ENCODE data around the gene NEK1. TPM values are rescaled to one million over a fixed set of nuclear protein-coding genes. Genes with fewer than 3 reads are reported as not detected.
A peak's percentile ranks its signal among the peaks of the same experiment; 100 is the strongest.

NEK1 gene
- total and polyA plus RNA-seq, 2 experiments from 2014 or later, result 9.3 to 19.5 TPM

DNA sequence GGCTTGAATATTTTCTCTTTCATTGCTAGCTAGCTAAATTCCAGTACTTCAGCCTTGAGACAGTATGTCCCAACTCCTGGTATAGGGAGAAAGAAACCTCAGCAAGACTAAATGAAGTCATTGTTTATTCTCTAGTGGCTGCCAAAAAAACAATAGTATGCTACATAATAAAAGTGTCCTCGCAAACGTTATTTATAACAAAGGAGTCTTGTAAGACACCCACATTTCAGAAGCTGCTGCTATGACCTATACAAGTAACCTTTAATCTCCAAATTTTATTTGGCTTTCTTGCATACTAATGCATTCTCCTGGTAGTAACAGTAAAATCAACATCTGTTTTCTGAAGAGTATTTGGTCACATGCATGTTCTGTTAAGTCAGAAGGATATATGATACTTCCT is 28.8 kb downstream of the NEK1 start:
- Histone ChIP-seq H3K27ac (ENCODE audit: low read depth) (no peak overlapping the region), H3K9me2 (ENCODE audit: insufficient read depth) (no peaks in the 10 kb centered on the region), H3K4me1 (ENCODE audit: insufficient read depth) (no peaks in the 10 kb centered on the region), H2AFZ (no peak overlapping the region), H3K4me2 (no peak overlapping the region), H3K4me3 (no peak overlapping the region), H4K20me1 (replicated peaks; ENCODE audit: insufficient read depth) (no peaks in the 10 kb centered on the region), H3K79me2 (replicated peaks; ENCODE audit: insufficient read depth) (no peaks in the 10 kb centered on the region), H3K27me3 (ENCODE audit: insufficient read depth) (no peaks in the 10 kb centered on the region), H3F3A (replicated peaks; ENCODE audit: low read depth) (no peaks in the 10 kb centered on the region), H3K36me3 (ENCODE audit: insufficient read depth) (peaks cover 5% of the 10 kb centered on the region; the same call in 1 of the 2 replicates)
- Mint-ChIP-seq H3K4me1 (no peaks in the 10 kb centered on the region), H3K36me3 (ENCODE audit: low read depth) (no peaks in the 10 kb centered on the region), H3K27me3 (ENCODE audit: insufficient read depth, low read depth, poor library complexity) (no peaks in the 10 kb centered on the region), H3K9me3 (no peaks in the 10 kb centered on the region), H3K27ac (no peak overlapping the region), H3K4me3 (no peak overlapping the region)
- DNase-seq (ENCODE audit: low spot score) (no peak), ATAC-seq (no peak)
- TF ChIP-seq NANOG (IDR thresholded peaks at IDR 0.05; ENCODE audit: borderline replicate concordance) (no peak), EZH2phosphoT487 (IDR thresholded peaks at IDR 0.05; ENCODE audit: unreplicated experiment) (no peak), CREB1 (CRISPR knock-in tag; IDR thresholded peaks at IDR 0.05; ENCODE audit: low read depth) (no peak), POLR2AphosphoS5 (IDR thresholded peaks at IDR 0.05; ENCODE audit: low read depth) (no peak)
- TF ChIP-seq, protein P1, sequence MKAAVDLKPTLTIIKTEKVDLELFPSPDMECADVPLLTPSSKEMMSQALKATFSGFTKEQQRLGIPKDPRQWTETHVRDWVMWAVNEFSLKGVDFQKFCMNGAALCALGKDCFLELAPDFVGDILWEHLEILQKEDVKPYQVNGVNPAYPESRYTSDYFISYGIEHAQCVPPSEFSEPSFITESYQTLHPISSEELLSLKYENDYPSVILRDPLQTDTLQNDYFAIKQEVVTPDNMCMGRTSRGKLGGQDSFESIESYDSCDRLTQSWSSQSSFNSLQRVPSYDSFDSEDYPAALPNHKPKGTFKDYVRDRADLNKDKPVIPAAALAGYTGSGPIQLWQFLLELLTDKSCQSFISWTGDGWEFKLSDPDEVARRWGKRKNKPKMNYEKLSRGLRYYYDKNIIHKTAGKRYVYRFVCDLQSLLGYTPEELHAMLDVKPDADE (IDR thresholded peaks at IDR 0.05), result no peak

- no peak overlapping the region for H2AFZ ChIP-seq
- ATAC-seq (no peak), DNase-seq (ENCODE audit: low spot score) (peak; percentile 6)
- Mint-ChIP-seq H3K27ac (no peak overlapping the region), H3K4me3 (no peak overlapping the region), H3K4me1 (no peaks in the 10 kb centered on the region), H3K27me3 (ENCODE audit: insufficient read depth, low read depth, poor library complexity) (no peaks in the 10 kb centered on the region), H3K36me3 (ENCODE audit: low read depth) (no peaks in the 10 kb centered on the region), H3K9me3 (no peaks in the 10 kb centered on the region)
- H3K27ac ChIP-seq (ENCODE audit: low read depth), result no peak overlapping the region
- no peaks in the 10 kb centered on the region for H3K4me1 ChIP-seq (ENCODE audit: insufficient read depth)
- no peaks in the 10 kb centered on the region for H3K79me2 ChIP-seq (replicated peaks; ENCODE audit: insufficient read depth)
- H3K36me3 ChIP-seq (ENCODE audit: insufficient read depth), result peaks cover 5% of the 10 kb centered on the region; the same call in 1 of the 2 replicates
- H3K4me3 ChIP-seq, result no peak overlapping the region
- no peaks in the 10 kb centered on the region for H3F3A ChIP-seq (replicated peaks; ENCODE audit: low read depth)
- H3K4me2 ChIP-seq, result no peak overlapping the region
- H3K27me3 ChIP-seq (ENCODE audit: insufficient read depth), result no peaks in the 10 kb centered on the region
- H3K9me2 ChIP-seq (ENCODE audit: insufficient read depth), result no peaks in the 10 kb centered on the region
- TF ChIP-seq, protein P1 (IDR thresholded peaks at IDR 0.05), result no peak
- TF ChIP-seq STAT1 (IDR thresholded peaks at IDR 0.05; ENCODE audit: unreplicated experiment) (no peak), EZH2phosphoT487 (IDR thresholded peaks at IDR 0.05; ENCODE audit: unreplicated experiment) (no peak), POLR2AphosphoS5 (IDR thresholded peaks at IDR 0.05; ENCODE audit: low read depth) (no peak), EZH2 (IDR thresholded peaks at IDR 0.05; ENCODE audit: low read depth, unreplicated experiment) (no peak), JUNB (IDR thresholded peaks at IDR 0.05; ENCODE audit: unreplicated experiment) (no peak), ZNF114 (CRISPR knock-in tag; IDR thresholded peaks at IDR 0.05) (no peak)
- H4K20me1 ChIP-seq (replicated peaks; ENCODE audit: insufficient read depth), result no peaks in the 10 kb centered on the region
Measured at GRCh38 chr4:169582706-169583105, 29.7 kb downstream of the NEK1 start.

DNA sequence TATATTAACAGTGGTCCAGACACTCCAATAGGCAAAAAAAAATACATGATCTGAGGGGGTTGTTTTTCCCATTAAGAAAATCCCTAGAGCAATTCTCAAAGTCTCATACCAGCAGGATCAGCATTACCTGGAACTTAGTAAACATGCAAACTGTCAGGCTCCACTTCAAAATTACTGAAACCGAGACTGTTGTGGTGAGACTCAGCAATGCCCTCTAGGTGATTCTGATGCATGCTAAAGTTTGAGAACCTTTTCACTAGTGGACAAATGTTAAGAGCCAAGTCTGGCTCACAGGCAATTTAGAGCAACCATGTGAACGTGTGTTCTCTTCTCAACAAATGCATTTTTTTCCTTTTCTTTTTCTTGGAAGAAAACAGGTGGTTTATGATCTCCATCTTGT is 30.2 kb downstream of the NEK1 start:
- Mint-ChIP-seq H3K4me1 (no peaks in the 10 kb centered on the region), H3K36me3 (ENCODE audit: low read depth) (no peaks in the 10 kb centered on the region), H3K4me3 (no peak overlapping the region), H3K27ac (no peak overlapping the region), H3K27me3 (ENCODE audit: insufficient read depth, low read depth, poor library complexity) (no peaks in the 10 kb centered on the region), H3K9me3 (no peaks in the 10 kb centered on the region)
- H3K4me3 ChIP-seq, result no peak overlapping the region
- peaks cover 5% of the 10 kb centered on the region; the same call in 1 of the 2 replicates for H3K36me3 ChIP-seq (ENCODE audit: insufficient read depth)
- no peaks in the 10 kb centered on the region for H4K20me1 ChIP-seq (replicated peaks; ENCODE audit: insufficient read depth)
- H3K9me2 ChIP-seq (ENCODE audit: insufficient read depth), result no peaks in the 10 kb centered on the region
- ATAC-seq (no peak), DNase-seq (ENCODE audit: low spot score) (no peak)
- no peak overlapping the region for H2AFZ ChIP-seq
- H3K4me1 ChIP-seq (ENCODE audit: insufficient read depth), result no peaks in the 10 kb centered on the region
- H3K79me2 ChIP-seq (replicated peaks; ENCODE audit: insufficient read depth), result no peaks in the 10 kb centered on the region
- no peak overlapping the region for H3K27ac ChIP-seq (ENCODE audit: low read depth)
- no peak overlapping the region for H3K4me2 ChIP-seq
- H3F3A ChIP-seq (replicated peaks; ENCODE audit: low read depth), result no peaks in the 10 kb centered on the region
- TF ChIP-seq, protein P1 (IDR thresholded peaks at IDR 0.05), result no peak
- no peak for TF ChIP-seq NANOG (IDR thresholded peaks at IDR 0.05; ENCODE audit: borderline replicate concordance)
- H3K27me3 ChIP-seq (ENCODE audit: insufficient read depth), result no peaks in the 10 kb centered on the region
